GM18505 (cell line): ENCODE data around the gene STX8.

Experiments
- ATAC-seq: cut with Tn5 transposase; IDR thresholded peaks from one replicate; pipeline ENCODE4 v1.9.1; 2021; ENCODE audit not compliant: unreplicated experiment
- POLR2A ChIP-seq: IDR thresholded peaks from 4 replicates; pipeline ENCODE4 v1.6.1; 2011; ENCODE audit warnings: borderline replicate concordance; ENCODE audit not compliant: insufficient read depth, insufficient read length; ENCODE audit errors: extremely low read depth

STX8 gene

DNA sequence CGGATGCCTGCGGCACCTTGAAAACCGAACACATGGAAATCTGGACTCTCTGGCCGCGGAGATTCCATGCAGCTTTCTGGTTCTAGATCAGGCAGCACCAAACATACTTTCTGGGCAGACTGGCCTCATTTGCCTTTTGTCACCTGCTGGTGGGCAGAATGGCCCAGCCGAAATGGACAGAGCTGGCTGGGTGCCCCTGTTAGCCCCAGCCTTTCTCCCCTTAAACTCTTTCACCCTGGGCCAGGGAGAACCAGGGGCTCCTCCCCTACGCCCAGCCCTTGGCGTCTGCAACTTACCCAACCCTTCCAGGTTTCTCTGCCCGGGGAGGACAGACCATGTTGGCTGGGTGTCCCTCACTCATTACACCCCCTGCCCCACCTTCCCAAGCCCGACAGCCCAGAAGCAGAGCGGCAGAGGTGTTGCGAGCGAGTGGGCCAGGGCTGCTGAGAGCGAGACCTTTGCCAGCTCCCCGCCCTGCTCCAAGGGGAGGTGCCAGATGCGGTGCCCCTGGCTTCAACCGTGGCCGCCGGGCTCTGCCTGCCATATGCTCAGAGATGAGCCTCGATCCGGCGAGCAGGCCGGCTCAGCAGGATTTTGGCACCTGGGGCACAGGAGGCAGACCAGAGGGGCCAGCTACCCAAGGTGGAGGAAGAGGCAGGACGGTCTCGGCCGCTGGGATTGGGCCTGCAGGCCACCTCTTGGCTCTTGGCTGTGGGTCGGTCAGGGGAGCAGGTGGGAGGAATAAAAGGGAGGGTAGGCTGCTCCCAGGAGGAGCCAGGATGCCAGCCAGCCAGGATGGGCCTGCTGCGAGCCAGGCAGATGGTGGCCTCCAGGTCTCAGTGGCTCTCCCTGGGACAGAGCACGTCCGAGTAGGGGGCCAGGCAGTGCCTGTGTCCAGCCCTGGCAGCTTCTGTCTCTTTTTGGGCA is 363.0 kb downstream of the STX8 start:
- no peak for ATAC-seq
- TF ChIP-seq POLR2A = no peak

DNA sequence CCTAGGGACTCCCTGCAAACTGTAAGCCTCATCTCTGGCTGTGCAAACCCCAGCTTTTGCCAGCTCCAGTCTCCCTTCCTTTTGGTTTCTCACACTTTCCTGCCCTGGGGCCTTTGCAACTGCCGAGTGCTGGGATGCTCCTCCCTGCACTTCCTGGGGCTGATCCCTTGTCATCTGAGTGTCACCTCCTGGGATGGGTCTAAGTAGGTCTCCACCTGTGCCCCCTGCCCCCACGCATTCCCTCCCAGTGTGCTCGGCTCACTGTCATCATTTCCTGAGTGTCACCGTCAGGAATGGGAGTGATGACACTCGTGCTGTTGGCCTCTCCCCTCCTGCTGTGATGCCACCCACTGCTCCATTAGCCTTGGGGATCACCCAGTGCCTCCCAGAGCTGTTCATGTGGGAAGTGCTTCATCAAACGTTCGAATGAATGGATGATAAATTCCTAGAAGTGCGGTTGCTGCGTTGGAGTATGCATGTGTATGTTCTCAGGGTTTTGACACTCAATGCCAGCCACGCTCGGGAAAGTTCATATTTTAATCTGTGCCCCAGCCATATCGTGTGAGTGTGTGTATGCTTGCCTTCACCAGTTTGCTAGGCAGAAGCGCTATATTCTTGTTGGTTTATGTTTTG is 364.4 kb downstream of the STX8 start:
- no peak for TF ChIP-seq POLR2A
- ATAC-seq = no peak

- no peak for ATAC-seq
- TF ChIP-seq POLR2A = no peak
Measured at GRCh38 chr17:9209781-9210370, 365.7 kb downstream of the STX8 start.

DNA sequence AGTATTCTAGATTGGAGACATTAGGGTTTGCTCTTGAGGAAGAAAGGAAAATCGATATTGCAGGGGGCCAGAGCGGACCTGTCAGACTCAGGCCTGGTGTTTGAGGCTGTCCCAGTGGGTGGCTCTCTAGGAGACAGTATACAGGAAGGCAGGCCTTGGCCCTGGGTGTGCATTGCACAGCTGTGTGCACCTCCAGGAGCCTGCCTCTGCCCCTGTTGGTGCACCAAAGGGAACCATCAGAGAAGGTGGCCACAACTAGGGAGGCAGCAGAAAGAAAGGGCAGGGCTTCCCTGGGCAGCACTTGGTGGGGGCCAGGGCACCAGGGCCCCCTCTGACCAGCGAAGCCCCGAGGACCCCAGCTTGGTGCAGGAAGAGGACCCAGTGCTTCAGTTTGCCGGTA is 366.3 kb downstream of the STX8 start:
- no peak for TF ChIP-seq POLR2A
- ATAC-seq = no peak

- TF ChIP-seq POLR2A = no peak
- ATAC-seq = no peak
Measured at GRCh38 chr17:9208381-9209105, 367.1 kb downstream of the STX8 start.

DNA sequence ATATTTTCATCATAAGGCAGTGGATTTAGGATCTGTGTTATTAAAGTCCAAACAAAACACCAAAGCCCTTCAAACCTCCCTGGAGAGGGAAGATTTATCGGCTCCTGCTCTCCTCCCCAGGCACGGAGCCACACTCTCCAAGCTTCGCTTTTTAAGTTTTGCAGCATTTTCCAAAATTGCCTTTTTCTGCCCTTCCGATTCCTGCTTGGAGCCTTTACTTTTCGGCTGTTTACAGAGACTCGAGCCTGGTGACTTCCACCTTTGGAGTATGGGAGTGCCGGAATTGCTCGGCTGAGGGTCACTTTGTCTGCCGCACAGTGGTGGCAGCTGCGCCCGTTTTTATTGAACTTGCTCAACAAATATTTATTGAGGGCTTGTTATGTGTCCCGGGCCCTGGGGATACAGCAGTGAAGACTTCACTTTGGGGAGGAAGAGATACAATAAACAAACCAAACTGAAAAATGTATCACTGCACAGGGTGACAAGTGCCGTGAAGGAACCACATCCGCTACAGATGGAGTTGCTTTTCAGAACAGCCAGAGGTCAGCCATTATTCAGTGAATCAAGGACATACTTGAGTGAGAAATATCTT is 368.8 kb downstream of the STX8 start:
- ATAC-seq = no peak

GRCh38 chr17:9206410-9206703 is 369.3 kb downstream of the STX8 start:
- no peak for ATAC-seq
- no peak for TF ChIP-seq POLR2A

More for the DNA sequence above, 368.8 kb downstream of the STX8 start:
- TF ChIP-seq POLR2A = no peak

DNA sequence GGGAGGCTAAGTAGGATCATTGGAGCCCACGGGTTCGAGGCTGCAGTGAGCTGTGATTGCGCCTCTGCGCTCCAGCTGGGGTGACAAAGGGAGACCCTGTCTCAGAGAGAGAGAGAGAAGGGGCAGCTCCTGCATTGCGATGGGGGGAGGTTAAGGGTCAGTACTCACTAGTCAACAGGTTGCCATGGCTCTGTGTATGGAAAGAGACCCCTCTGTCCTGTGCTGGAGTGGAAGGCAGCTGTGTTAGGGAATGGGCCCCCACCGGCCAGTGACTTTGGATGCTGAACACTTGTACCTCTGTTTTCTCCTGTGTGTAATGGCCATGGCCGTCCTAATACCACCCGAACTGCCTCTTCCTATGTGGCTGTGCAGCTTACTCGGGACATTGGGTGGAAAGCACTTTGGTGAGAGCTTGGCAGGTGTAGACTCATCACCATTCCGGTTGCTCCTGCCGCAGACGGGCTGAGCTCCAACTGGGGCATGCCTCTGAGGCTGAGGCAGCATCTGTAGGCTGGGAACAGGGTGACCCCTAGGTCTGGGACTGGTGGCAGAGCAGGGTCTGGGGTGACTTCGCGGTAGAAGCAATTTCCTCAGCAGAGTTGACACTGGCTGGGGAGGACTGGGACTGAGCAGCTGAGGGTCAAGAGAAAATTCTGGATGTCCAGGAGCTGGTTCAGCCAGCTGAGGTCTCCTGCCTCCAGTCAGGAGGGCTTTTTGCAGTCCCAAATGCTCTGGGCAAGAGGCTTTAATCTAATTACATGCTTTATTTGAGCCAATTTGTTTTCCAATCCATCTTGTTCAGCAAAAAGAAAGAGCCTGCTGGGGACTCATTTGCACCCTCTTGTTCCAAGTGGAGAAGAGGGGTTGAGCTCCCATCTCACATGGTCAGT is 369.9 kb downstream of the STX8 start:
- no peak for ATAC-seq
- no peak for TF ChIP-seq POLR2A

DNA sequence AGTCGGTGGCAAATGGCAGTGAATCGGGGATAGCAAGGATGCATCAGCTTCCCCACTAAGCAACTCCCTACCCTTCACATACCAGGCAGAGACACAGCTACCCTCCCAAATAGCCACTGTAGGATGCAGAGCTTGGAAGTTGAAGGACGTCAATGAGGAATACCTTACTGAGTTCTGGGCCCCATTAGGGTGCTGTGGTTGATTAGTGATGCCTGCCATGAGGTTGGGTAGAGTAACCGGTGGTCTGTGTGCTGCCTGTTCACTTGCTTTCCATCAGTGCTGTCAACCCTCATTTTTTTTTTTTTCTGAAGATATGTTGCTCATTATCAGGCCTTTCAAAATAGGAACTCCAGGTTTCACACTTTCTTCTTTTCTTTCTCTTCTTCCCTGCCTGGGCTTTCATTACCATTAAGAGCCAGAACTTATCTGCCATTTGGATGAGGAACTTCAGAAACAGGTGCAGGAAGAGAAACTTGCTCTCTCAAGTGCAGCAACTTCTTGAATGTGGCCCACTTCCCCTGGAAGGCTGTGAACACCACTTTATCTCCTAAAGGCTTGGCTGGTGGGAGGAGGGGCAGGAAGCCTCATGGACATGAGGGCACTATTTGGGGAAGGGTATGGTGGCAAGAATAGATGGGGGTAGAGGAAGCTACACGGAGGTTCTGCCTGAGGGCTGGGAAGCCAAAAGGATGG is 370.8 kb downstream of the STX8 start:
- ATAC-seq = no peak
- TF ChIP-seq POLR2A = no peak

DNA sequence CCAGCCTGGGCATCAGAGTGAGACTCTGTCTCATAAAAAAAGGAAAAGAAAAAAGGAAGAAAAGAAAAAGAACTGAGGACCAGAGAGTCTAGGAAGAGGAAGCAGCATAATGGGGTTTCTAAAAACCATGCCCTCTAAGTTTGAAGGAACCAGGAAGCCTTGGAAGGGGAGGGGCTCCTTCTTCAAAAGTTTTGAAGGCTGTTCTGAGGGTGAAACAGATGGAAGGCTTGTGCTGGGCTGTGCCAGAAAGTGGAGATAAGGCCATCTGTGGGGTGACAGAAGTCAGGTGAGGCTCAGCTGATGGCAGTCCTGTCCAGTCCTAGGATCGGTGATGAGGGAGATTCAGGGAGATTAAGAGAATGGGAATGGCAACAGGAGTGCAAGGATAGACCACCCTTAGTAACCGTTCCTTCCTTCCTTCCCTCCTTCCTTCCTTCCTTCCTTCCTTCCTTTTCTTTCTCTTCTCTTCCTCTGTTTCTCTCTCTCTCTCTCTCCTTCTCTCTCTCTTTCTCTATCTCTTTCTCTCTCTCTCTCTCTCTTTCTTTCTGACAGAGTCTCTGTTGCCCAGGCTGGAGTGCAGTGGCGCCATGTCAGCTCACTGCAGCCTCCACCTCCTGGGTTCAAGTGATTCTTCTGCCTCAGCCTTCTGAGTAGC is 371.7 kb downstream of the STX8 start:
- ATAC-seq = no peak
- TF ChIP-seq POLR2A = no peak

DNA sequence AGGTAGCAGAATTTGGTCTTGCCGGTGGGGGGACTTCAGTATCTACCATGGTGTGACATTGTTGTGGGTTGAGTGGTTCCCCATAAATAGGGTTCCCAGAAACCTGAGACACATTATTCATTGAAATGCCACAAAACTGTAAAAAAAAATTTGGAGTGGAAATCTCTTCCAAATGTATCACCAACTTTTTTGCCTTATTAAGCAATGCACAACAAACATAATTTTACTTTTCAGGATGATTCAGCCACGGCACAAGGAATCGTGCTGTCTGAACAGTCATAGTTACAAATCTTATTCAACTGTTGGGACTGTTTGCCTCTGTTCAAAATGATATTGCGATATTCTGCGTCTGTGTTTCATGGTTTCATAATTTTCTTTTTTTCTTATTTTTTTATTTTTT is 373.1 kb downstream of the STX8 start:
- no peak for ATAC-seq
- no peak for TF ChIP-seq POLR2A
